CD4-positive, alpha-beta memory T cell (primary cell): ENCODE data around the gene EME1. TPM values are rescaled to one million over a fixed set of nuclear protein-coding genes. Genes with fewer than 3 reads are reported as not detected.
"Not testable (repeated sequence)": the region's sequence is repeated elsewhere in the genome, so short reads cannot be mapped to it uniquely, and the experiment has no call there.

Experiments used
- CTCF ChIA-PET: fragments of 350-600 bp; sonication (Branson Sonifier 250); formaldehyde crosslinking; loops from one replicate; lab custom pipeline; 2021; ENCODE audit warnings: inconsistent platforms; ENCODE audit not compliant: partially characterized antibody; lab: Charles Lee
- POLR2A ChIA-PET: fragments of 350-600 bp; sonication (Branson Sonifier 250); formaldehyde crosslinking; loops from one replicate; lab custom pipeline; 2021; ENCODE audit not compliant: partially characterized antibody; lab: Charles Lee
- DNase-seq, 5 donors: peaks; one replicate each; pipeline versions ENCODE4 v3.0.0 to v3.0.0-alpha.2; 2020 to 2022; ENCODE audit warnings: mixed read lengths in 1 of 5
- H3K27ac ChIP-seq: one replicate; pipeline ENCODE4 v1.7.0; 2013; ENCODE audit warnings: low read depth, low read length
- H3K27me3 ChIP-seq: 2 replicates; pipeline ENCODE4 v1.7.0; 2013; ENCODE audit warnings: mild to moderate bottlenecking, low read length, moderate library complexity; ENCODE audit not compliant: insufficient read depth
- H3K36me3 ChIP-seq: 2 replicates; pipeline ENCODE4 v1.7.0; 2013; ENCODE audit warnings: mild to moderate bottlenecking, low read length, moderate library complexity; ENCODE audit not compliant: insufficient read depth
- H3K4me1 ChIP-seq: 2 replicates; pipeline ENCODE4 v1.7.0; 2013; ENCODE audit warnings: mild to moderate bottlenecking, low read length, moderate library complexity; ENCODE audit not compliant: insufficient read depth
- H3K4me3 ChIP-seq, 2 donors: one replicate each; pipeline ENCODE4 v1.7.0; 2013; ENCODE audit warnings: low read length in 2 of 2, mild to moderate bottlenecking in 1 of 2
- H3K9me3 ChIP-seq, 2 donors: one replicate each; pipeline ENCODE4 v1.7.0; 2013; ENCODE audit warnings: low read length in 2 of 2, control low read depth in 1 of 2; ENCODE audit not compliant: control insufficient read depth in 1 of 2
- H3K27ac Mint-ChIP-seq, 7 donors: one replicate each; pipeline ENCODE4 v1.8.0; 2020 to 2021; ENCODE audit warnings: mixed read lengths in 7 of 7, mild to moderate bottlenecking in 6 of 7, inconsistent platforms in 3 of 7, moderate library complexity in 3 of 7
- H3K27me3 Mint-ChIP-seq, 2 donors: one replicate each; pipeline ENCODE4 v1.8.0; 2020 to 2021; ENCODE audit warnings: mixed read lengths in 2 of 2
- H3K36me3 Mint-ChIP-seq, 2 donors: one replicate each; pipeline ENCODE4 v1.8.0; 2020 to 2021; ENCODE audit warnings: mixed read lengths in 2 of 2, inconsistent platforms in 1 of 2, mild to moderate bottlenecking in 1 of 2
- H3K4me1 Mint-ChIP-seq, 4 donors: one replicate each; pipeline ENCODE4 v1.8.0; 2020 to 2021; ENCODE audit warnings: mixed read lengths in 4 of 4, mild to moderate bottlenecking in 1 of 4
- H3K4me3 Mint-ChIP-seq, 8 donors: one replicate each; pipeline ENCODE4 v1.8.0; 2020 to 2021; ENCODE audit warnings: mixed read lengths in 8 of 8, mild to moderate bottlenecking in 7 of 8, moderate library complexity in 6 of 8, inconsistent platforms in 3 of 8
- H3K9me3 Mint-ChIP-seq, 8 donors: one replicate each; pipeline ENCODE4 v1.8.0; 2020 to 2021; ENCODE audit warnings: mixed read lengths in 8 of 8, mild to moderate bottlenecking in 5 of 8, inconsistent platforms in 3 of 8, moderate library complexity in 1 of 8
- intact Hi-C: fragments of 100-400 bp; cut with micrococcal nuclease; formaldehyde crosslinking; loops from one replicate; pipeline ENCODE4 v1.15.1; 2023
- polyA plus RNA-seq, 2 donors: library from polyadenylated mRNA; unstranded; fragments of 300-500 nt; fragmentation: Illumina TruSeq; gene quantifications; one replicate each; pipeline ENCODE4 v1.2.3, GENCODE V29; 2021
- total RNA-seq, 2 experiments: library from RNA; stranded (reverse); gene quantifications; one replicate each; pipeline ENCODE4 v1.2.3, GENCODE V29; 2021

The EME1 gene
- total and polyA plus RNA-seq, 4 experiments from 2014 or later: 0.13 to 0.89 (median 0.41) TPM; not detected in 1

GRCh38 chr17:50414808-50415207 lies 41.8 kb downstream of the EME1 start:
- Mint-ChIP-seq H3K4me1 (peaks cover 0 to 4% (median under 1%) of the 10 kb centered on the region in 4 donors), H3K27me3 (peaks cover 0 to 6% of the 10 kb centered on the region in 2 donors), H3K9me3 (peaks cover 0 to 6% (median 3%) of the 10 kb centered on the region in 8 donors), H3K4me3 (no peak overlapping the region), H3K36me3 (no peaks in the 10 kb centered on the region), H3K27ac (no peak overlapping the region)
- no peaks in the 10 kb centered on the region for H3K27me3 ChIP-seq
- intact Hi-C loops: no loop called here
- DNase-seq: no peak
- ChIA-PET POLR2A (no interaction called here), CTCF (interaction anchor here (1.8 kb wide), 1 partner anchor 17 kb away, joined by 7 read pairs; the partner anchor contains the start of gene LRRC59)
- no peaks in the 10 kb centered on the region for H3K36me3 ChIP-seq
- H3K4me3 ChIP-seq: no peak overlapping the region
- no peaks in the 10 kb centered on the region for H3K9me3 ChIP-seq
- H3K4me1 ChIP-seq: no peaks in the 10 kb centered on the region
- no peak overlapping the region for H3K27ac ChIP-seq

GRCh38 chr17:50419577-50419976 lies 46.5 kb downstream of the EME1 start:
- intact Hi-C loops, H3K36me3 Mint-ChIP-seq, H3K27ac ChIP-seq, H3K9me3 ChIP-seq, H3K4me3 ChIP-seq, H3K36me3 ChIP-seq, H3K9me3 Mint-ChIP-seq, POLR2A ChIA-PET, H3K27me3 ChIP-seq, H3K27me3 Mint-ChIP-seq, DNase-seq: not testable (repeated sequence)
- H3K4me1 ChIP-seq: peaks cover 16% of the 10 kb centered on the region
- Mint-ChIP-seq H3K27ac (peak overlapping the region in 3 of 7 donors; percentile 74 to 82 (median 78)), H3K4me3 (peak overlapping the region in 3 of 8 donors; percentile 1 to 53 (median 39)), H3K4me1 (peaks cover 8 to 25% (median 17%) of the 10 kb centered on the region in 4 donors)
- CTCF ChIA-PET: interaction anchor here (2.6 to 3.7 kb wide), 2 partner anchors 22 to 58 kb away, joined by 14 to 35 read pairs; partner anchors contain the start of gene LRRC59

GRCh38 chr17:50420419-50421112 lies 47.5 kb downstream of the EME1 start:
- CTCF ChIA-PET: interaction anchor here (0.7 to 3.7 kb wide), 4 partner anchors 11 to 657 kb away, joined by 3 to 35 read pairs (median 10); partner anchors contain the start of gene LRRC59
- H3K27me3 Mint-ChIP-seq: no peaks in the 10 kb centered on the region

GRCh38 chr17:50421308-50422051 lies 48.5 kb downstream of the EME1 start:
- H3K27me3 Mint-ChIP-seq: no peaks in the 10 kb centered on the region
- intact Hi-C loops: no loop called here
- Histone ChIP-seq H3K9me3 (no peaks in the 10 kb centered on the region), H3K27ac (peak overlapping the region; percentile 46), H3K4me1 (peaks cover 25% of the 10 kb centered on the region), H3K27me3 (no peaks in the 10 kb centered on the region), H3K4me3 (peak overlapping the region in 1 of 2 donors; percentile 23), H3K36me3 (no peaks in the 10 kb centered on the region)
- peaks cover 0 to 5% (median 2%) of the 10 kb centered on the region in 8 donors for H3K9me3 Mint-ChIP-seq
- CTCF ChIA-PET: interaction anchor here (0.7 to 3.7 kb wide), 5 partner anchors 10 to 656 kb away, joined by 3 to 35 read pairs (median 7); partner anchors contain the start of gene LRRC59
- DNase-seq: peak in 4 of 5 donors; percentile 25 to 31 (median 29)
- peak overlapping the region; percentile 64 to 92 (median 85) for H3K4me3 Mint-ChIP-seq
- H3K4me1 Mint-ChIP-seq: peaks cover 11 to 38% (median 26%) of the 10 kb centered on the region in 4 donors
- H3K27ac Mint-ChIP-seq: peak overlapping the region; percentile 82 to 99 (median 90)
- POLR2A ChIA-PET: interaction anchor here (0.6 to 3.5 kb wide), 4 partner anchors 9 to 856 kb away, joined by 3 to 20 read pairs (median 3); partner anchors contain the start of genes LRRC59 and XYLT2
- H3K36me3 Mint-ChIP-seq: no peaks in the 10 kb centered on the region

More at GRCh38 chr17:50420419-50421112, 47.5 kb downstream of the EME1 start:
- H3K4me3 ChIP-seq: peak overlapping the region in 1 of 2 donors; percentile 23
- Mint-ChIP-seq H3K27ac (peak overlapping the region; percentile 82 to 99 (median 90)), H3K36me3 (no peaks in the 10 kb centered on the region), H3K4me1 (peaks cover 10 to 34% (median 23%) of the 10 kb centered on the region in 4 donors), H3K9me3 (peaks cover 0 to 5% (median 2%) of the 10 kb centered on the region in 8 donors), H3K4me3 (peak overlapping the region in 7 of 8 donors; percentile 64 to 89 (median 81))
- no peaks in the 10 kb centered on the region for H3K27me3 ChIP-seq
- no peaks in the 10 kb centered on the region for H3K36me3 ChIP-seq
- POLR2A ChIA-PET: interaction anchor here (0.6 to 3.5 kb wide), 2 partner anchors 23 to 855 kb away, joined by 3 to 20 read pairs; partner anchors contain the start of gene LRRC59
- DNase-seq: no peak
- intact Hi-C loops: no loop called here
- peaks cover 22% of the 10 kb centered on the region for H3K4me1 ChIP-seq
- H3K9me3 ChIP-seq: no peaks in the 10 kb centered on the region
- H3K27ac ChIP-seq: peak overlapping the region; percentile 46

- peaks cover 0 to 5% (median 2%) of the 10 kb centered on the region in 8 donors for H3K9me3 Mint-ChIP-seq
- H3K27me3 Mint-ChIP-seq: no peaks in the 10 kb centered on the region
- H3K36me3 Mint-ChIP-seq: no peaks in the 10 kb centered on the region
- intact Hi-C loops: no loop called here
- Histone ChIP-seq H3K36me3 (no peaks in the 10 kb centered on the region), H3K4me3 (no peak overlapping the region), H3K27ac (no peak overlapping the region), H3K27me3 (no peaks in the 10 kb centered on the region), H3K9me3 (no peaks in the 10 kb centered on the region), H3K4me1 (peaks cover 38% of the 10 kb centered on the region)
- peak overlapping the region in 1 of 8 donors; percentile 46 for H3K4me3 Mint-ChIP-seq
- ChIA-PET POLR2A (interaction anchor here (3.5 kb wide), 1 partner anchor 26 kb away, joined by 20 read pairs; the partner anchor contains the start of gene LRRC59), CTCF (interaction anchor here (1.9 to 3.7 kb wide), 2 partner anchors 9 to 25 kb away, joined by 7 to 35 read pairs; partner anchors contain the start of gene LRRC59)
- H3K4me1 Mint-ChIP-seq: peaks cover 20 to 51% (median 36%) of the 10 kb centered on the region in 4 donors
- H3K27ac Mint-ChIP-seq: peak overlapping the region in 2 of 7 donors; percentile 50 to 62
- no peak for DNase-seq
Observed at GRCh38 chr17:50422738-50423137, 49.7 kb downstream of the EME1 start.

GRCh38 chr17:50423553-50424159 lies 50.6 kb downstream of the EME1 start:
- CTCF ChIA-PET: no interaction called here
- no peaks in the 10 kb centered on the region for H3K27me3 Mint-ChIP-seq
- H3K4me1 ChIP-seq: peaks cover 39% of the 10 kb centered on the region
- H3K36me3 ChIP-seq: no peaks in the 10 kb centered on the region
- no peak overlapping the region for H3K4me3 ChIP-seq
- POLR2A ChIA-PET: no interaction called here
- H3K4me3 Mint-ChIP-seq: peak overlapping the region in 2 of 8 donors; percentile 36 to 42
- H3K27ac ChIP-seq: no peak overlapping the region
- no peaks in the 10 kb centered on the region for H3K36me3 Mint-ChIP-seq
- peaks cover 23 to 55% (median 38%) of the 10 kb centered on the region in 4 donors for H3K4me1 Mint-ChIP-seq
- H3K27ac Mint-ChIP-seq: peak overlapping the region in 3 of 7 donors; percentile 20 to 74 (median 30)
- DNase-seq: no peak
- H3K9me3 ChIP-seq: no peaks in the 10 kb centered on the region
- H3K9me3 Mint-ChIP-seq: peaks cover 0 to 5% (median 2%) of the 10 kb centered on the region in 8 donors
- H3K27me3 ChIP-seq: no peaks in the 10 kb centered on the region
- intact Hi-C loops: no loop called here
